Upper lobe of left lung (tissue), 4 donors: ENCODE results near the gene NT5C1A.

Source experiments
- CTCF ChIP-seq, 6 experiments: fragments of 450-650 bp in 4 of 6; fragments of 200-600 bp in 2 of 6; sonication (generic) in 2 of 6; IDR thresholded peaks; one replicate each; pipeline ENCODE4 v1.5.1; 2016 to 2019; ENCODE audit warnings: antibody characterized with exemption in 6 of 6
- POLR2A ChIP-seq, 4 donors: fragments of 450-650 bp; IDR thresholded peaks; one replicate each; pipeline ENCODE4 v1.5.1; 2016 to 2017; ENCODE audit warnings: antibody characterized with exemption in 4 of 4, mild to moderate bottlenecking in 2 of 4
- POLR2AphosphoS5 ChIP-seq, 2 donors: sonication (generic); formaldehyde crosslinking; IDR thresholded peaks; one replicate each; pipeline ENCODE4 v1.5.1; 2017; ENCODE audit warnings: antibody characterized with exemption in 2 of 2

GRCh38 chr1:39690225-39690624 is 18.3 kb upstream of the NT5C1A start:
- TF ChIP-seq CTCF (IDR thresholded peaks at IDR 0.05), result no peak
- no peak for TF ChIP-seq POLR2A (IDR thresholded peaks at IDR 0.05)
- TF ChIP-seq POLR2AphosphoS5 (IDR thresholded peaks at IDR 0.05), result no peak
